A549 (cell line): Measurements from ENCODE around the gene CABP4. TPM values are rescaled to one million over a fixed set of nuclear protein-coding genes. Genes with fewer than 3 reads are reported as not detected.

Source experiments
- ATAC-seq, 2 experiments: fragments of 200-7000 bp in 1 of 2; fragments of >200 bp in 1 of 2; cut with Nextera tagmentation in 1 of 2; cut with Tn5 transposase in 1 of 2; 3 replicates each; pipeline versions ENCODE4 v1.8.0 to v1.9.1; 2018 to 2020; ENCODE audit warnings: mild to moderate bottlenecking in 1 of 2, moderate library complexity in 1 of 2
- CTCF ChIA-PET: fragments of 300-600 bp; sonication (Branson Sonifier 250); formaldehyde crosslinking; extraction: SDS; loops from one replicate; lab custom pipeline; 2021; ENCODE audit warnings: antibody characterized with exemption, inconsistent platforms; lab: Yijun Ruan, JAX
- POLR2A ChIA-PET: fragments of 350-600 bp; formaldehyde crosslinking; extraction: SDS; loops from one replicate; lab custom pipeline; 2021; ENCODE audit warnings: antibody characterized with exemption, inconsistent platforms; lab: Yijun Ruan, JAX
- DNase-seq, 2 experiments: peaks; one replicate each; pipeline versions ENCODE4 v3.0.0 to v3.0.0-alpha.2; 2011 to 2016; ENCODE audit warnings: low read depth in 1 of 2, low spot score in 1 of 2
- FAIRE-seq: peaks from 2 replicates; lab custom pipeline; 2011; peaks lifted over from hg19 to GRCh38; lab: Jason Lieb, UNC
- H3K27ac ChIP-seq, 2 experiments: fragments of >200 bp; sonication (Bioruptor Twin); formaldehyde crosslinking; 3 replicates each; pipeline ENCODE4 v1.5.1; 2016 to 2017
- H3K4me1 ChIP-seq: fragments of >200 bp; sonication (Bioruptor Twin); formaldehyde crosslinking; 3 replicates; pipeline ENCODE4 v1.6.1; 2016
- H3K4me2 ChIP-seq: fragments of >200 bp; sonication (Bioruptor Twin); formaldehyde crosslinking; 3 replicates; pipeline ENCODE4 v1.6.1; 2016
- H3K4me3 ChIP-seq: fragments of >200 bp; sonication (Bioruptor Twin); formaldehyde crosslinking; 3 replicates; pipeline ENCODE4 v1.5.1; 2016
- H3K9me3 ChIP-seq: fragments of >200 bp; sonication (Bioruptor Twin); formaldehyde crosslinking; 3 replicates; pipeline ENCODE4 v1.6.1; 2016
- ATOH8 ChIP-seq: fragments of 250-450 bp; sonication (Bioruptor Pico); IDR thresholded peaks from 2 replicates; pipeline ENCODE4 v1.5.0; 2020; ENCODE audit warnings: low read depth, mild to moderate bottlenecking, moderate library complexity
- CBX8 ChIP-seq: fragments of 200-600 bp; sonication (generic); IDR thresholded peaks from 2 replicates; pipeline ENCODE4 v1.6.1; 2016
- CEBPB ChIP-seq, 2 experiments: fragments of >200 bp in 1 of 2; sonication (Bioruptor Twin) in 1 of 2; formaldehyde crosslinking in 1 of 2; IDR thresholded peaks; 2 replicates each; pipeline ENCODE4 v1.6.1; 2012 to 2016
- CHD2 ChIP-seq: fragments of 150-350 bp; IDR thresholded peaks from 2 replicates; pipeline ENCODE4 v1.6.1; 2014; ENCODE audit warnings: low read length; ENCODE audit not compliant: partially characterized antibody
- EHF ChIP-seq: fragments of 250-450 bp; sonication (Bioruptor Pico); IDR thresholded peaks from 2 replicates; pipeline ENCODE4 v1.5.0; 2020; ENCODE audit warnings: mild to moderate bottlenecking
- ESRRA ChIP-seq: fragments of 150-350 bp; IDR thresholded peaks from 2 replicates; pipeline ENCODE4 v1.6.1; 2014; ENCODE audit warnings: mild to moderate bottlenecking, low read length, borderline replicate concordance
- FOXS1 ChIP-seq: fragments of 250-450 bp; sonication (Bioruptor Pico); IDR thresholded peaks from 2 replicates; pipeline ENCODE4 v1.5.0; 2020; ENCODE audit warnings: mild to moderate bottlenecking, moderate library complexity
- GATA3 ChIP-seq: IDR thresholded peaks from 2 replicates; pipeline ENCODE4 v1.6.1; 2012; ENCODE audit warnings: borderline replicate concordance
- HOXB5 ChIP-seq: fragments of 250-450 bp; sonication (Bioruptor Pico); IDR thresholded peaks from 2 replicates; pipeline ENCODE4 v1.5.0; 2020; ENCODE audit warnings: mild to moderate bottlenecking, moderate library complexity
- KDM1A ChIP-seq: fragments of 200-600 bp; sonication (generic); IDR thresholded peaks from 2 replicates; pipeline ENCODE4 v1.6.1; 2016; ENCODE audit warnings: low read depth, mild to moderate bottlenecking
- MAZ ChIP-seq: fragments of 150-350 bp; IDR thresholded peaks from 2 replicates; pipeline ENCODE4 v1.6.1; 2014; ENCODE audit warnings: antibody characterized with exemption, low read depth, low read length, borderline replicate concordance
- NFE2L2 ChIP-seq: fragments of 150-350 bp; conservative IDR thresholded peaks from 2 replicates; pipeline ENCODE4 v1.6.1; 2014; ENCODE audit warnings: low read length
- NR3C1 ChIP-seq: fragments of >200 bp; sonication (Bioruptor Twin); formaldehyde crosslinking; IDR thresholded peaks from 3 replicates; pipeline ENCODE4 v1.6.1; 2017
- PHF8 ChIP-seq: fragments of 200-600 bp; sonication (generic); IDR thresholded peaks from 2 replicates; pipeline ENCODE4 v1.6.1; 2016; ENCODE audit warnings: low read depth, mild to moderate bottlenecking, antibody characterized with exemption, moderate library complexity, borderline replicate concordance
- POLR2A ChIP-seq: IDR thresholded peaks from 2 replicates; pipeline ENCODE4 v1.6.1; 2012; ENCODE audit warnings: mild to moderate bottlenecking, low read length
- POLR2AphosphoS2 ChIP-seq: conservative IDR thresholded peaks from 2 replicates; pipeline ENCODE4 v1.6.1; 2012; ENCODE audit warnings: low read length, improper control_type of control experiment, inconsistent platforms
- RAD21 ChIP-seq, 2 experiments: fragments of >200 bp in 1 of 2; sonication (Bioruptor Twin) in 1 of 2; formaldehyde crosslinking in 1 of 2; IDR thresholded peaks in 1 of 2; conservative IDR thresholded peaks in 1 of 2; 2 replicates in 1 of 2; 3 replicates in 1 of 2; pipeline ENCODE4 v1.6.1; 2012 to 2018; ENCODE audit warnings: inconsistent platforms in 1 of 2
- RNF2 ChIP-seq: fragments of 200-600 bp; sonication (generic); IDR thresholded peaks from 2 replicates; pipeline ENCODE4 v1.6.1; 2016; ENCODE audit warnings: low read depth, mild to moderate bottlenecking, antibody characterized with exemption, moderate library complexity, borderline replicate concordance
- SMC3 ChIP-seq: fragments of >200 bp; sonication (Bioruptor Twin); formaldehyde crosslinking; IDR thresholded peaks from 3 replicates; pipeline ENCODE4 v1.6.1; 2018; ENCODE audit warnings: inconsistent platforms
- SREBF2 ChIP-seq: fragments of 450-650 bp; IDR thresholded peaks from 2 replicates; pipeline ENCODE4 v1.6.1; 2014; ENCODE audit warnings: mild to moderate bottlenecking, moderate library complexity
- ZNF302 ChIP-seq: fragments of 250-450 bp; sonication (Bioruptor Pico); IDR thresholded peaks from 2 replicates; pipeline ENCODE4 v1.9.0; 2021; ENCODE audit warnings: inconsistent platforms, mild to moderate bottlenecking, moderate library complexity
- WGBS: methylation state at CpG from one replicate; pipeline ENCODE4 v1.1.6; 2017; ENCODE audit errors: missing lambda C conversion rate; 5-methylcytosine and 5-hydroxymethylcytosine counted together
- polyA minus RNA-seq: library from RNA; depleted of rRNA, polyadenylated mRNA; stranded (reverse); fragments of >200 nt; gene quantifications from 2 replicates; pipeline ENCODE4 v1.2.3, GENCODE V29; 2011; rRNA and poly(A)+ RNA removed
- polyA plus RNA-seq, 4 experiments: library from polyadenylated mRNA; depleted of rRNA in 3 of 4; stranded (reverse); fragments of >200 nt; fragmentation: RNase III in 1 of 4; extraction: RNeasy Plus Mini Kit Qiagen cat#74134 plus additional on column Dnase treatment in 1 of 4; gene quantifications; 2 replicates in 3 of 4; 3 replicates in 1 of 4; pipeline ENCODE4 v1.2.3, GENCODE V29; 2011 to 2017
- TF ChIP-seq, protein P1 (sequence below): IDR thresholded peaks from 2 replicates; pipeline ENCODE4 v1.6.1; 2012
- TF ChIP-seq, protein P2 (sequence below): IDR thresholded peaks from 2 replicates; pipeline ENCODE4 v1.6.1; 2012; ENCODE audit warnings: low read depth, borderline replicate concordance
- TF ChIP-seq, protein P3 (sequence below): fragments of 450-650 bp; IDR thresholded peaks from 2 replicates; pipeline ENCODE4 v1.6.1; 2014; ENCODE audit warnings: antibody characterized with exemption

CABP4 gene
- polyA plus RNA-seq (2011; rRNA removed) (not detected in 2 replicates), polyA plus RNA-seq (2017; fragmentation: RNase III; extraction: RNeasy Plus Mini Kit Qiagen cat#74134 plus additional on column Dnase treatment) (not detected in 3 replicates), polyA minus RNA-seq (not detected in 2 replicates)
- polyA plus RNA-seq (2012; cell fraction: cytosol; rRNA removed), result not detected in 2 replicates
- polyA plus RNA-seq (2012; cell fraction: nucleus; rRNA removed), result 0.02 TPM in 1 of 2 replicates, not detected in the other

DNA sequence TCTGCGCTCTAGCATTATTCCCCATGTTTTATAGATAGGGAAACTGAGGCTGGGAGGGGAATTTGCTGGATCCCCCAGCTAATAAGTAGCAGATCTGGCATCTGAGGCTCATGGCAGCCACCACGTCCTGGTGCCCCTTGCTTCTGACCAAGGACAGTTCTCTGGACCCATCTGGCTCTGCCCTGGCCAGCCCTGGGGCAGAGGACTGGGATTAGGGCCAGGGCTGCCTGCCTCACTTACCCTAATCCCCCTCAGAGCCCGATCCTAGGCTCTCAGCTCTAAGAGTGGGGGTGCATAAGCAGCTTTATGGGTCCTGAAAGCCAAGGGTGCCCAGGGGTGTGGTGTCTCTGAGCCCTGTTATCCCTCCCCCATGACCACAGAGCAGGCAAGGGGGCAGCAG, at the start of gene CABP4:
CABP4 (plus strand) TSS at position 301 of the 400 bp plus-strand sequence; CDS start at position 371, 70 bp downstream.
- Histone ChIP-seq H3K4me3 (no peak within 1 kb of the TSS), H3K9me3 (no peaks in the 10 kb centered on the region), H3K27ac (no peak within 1 kb of the TSS)
- FAIRE-seq (no peak), ATAC-seq (no peak)
- TF ChIP-seq EHF (CRISPR knock-in tag) (no peak), POLR2AphosphoS2 (no peak), CBX8 (no peak), CEBPB (IDR thresholded peaks at IDR 0.05) (no peak), KDM1A (no peak), ESRRA (no peak), FOXS1 (no peak), GATA3 (no peak), RNF2 (no peak), HOXB5 (CRISPR knock-in tag) (no peak), ATOH8 (CRISPR knock-in tag) (no peak), NR3C1 (no peak), CHD2 (no peak), MAZ (no peak), ZNF302 (CRISPR knock-in tag) (no peak), SMC3 (no peak), POLR2A (no peak)
- TF ChIP-seq, protein P1, sequence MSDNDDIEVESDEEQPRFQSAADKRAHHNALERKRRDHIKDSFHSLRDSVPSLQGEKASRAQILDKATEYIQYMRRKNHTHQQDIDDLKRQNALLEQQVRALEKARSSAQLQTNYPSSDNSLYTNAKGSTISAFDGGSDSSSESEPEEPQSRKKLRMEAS, result no peak
- TF ChIP-seq, protein P2, sequence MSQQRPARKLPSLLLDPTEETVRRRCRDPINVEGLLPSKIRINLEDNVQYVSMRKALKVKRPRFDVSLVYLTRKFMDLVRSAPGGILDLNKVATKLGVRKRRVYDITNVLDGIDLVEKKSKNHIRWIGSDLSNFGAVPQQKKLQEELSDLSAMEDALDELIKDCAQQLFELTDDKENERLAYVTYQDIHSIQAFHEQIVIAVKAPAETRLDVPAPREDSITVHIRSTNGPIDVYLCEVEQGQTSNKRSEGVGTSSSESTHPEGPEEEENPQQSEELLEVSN, result no peak
- TF ChIP-seq, protein P3, sequence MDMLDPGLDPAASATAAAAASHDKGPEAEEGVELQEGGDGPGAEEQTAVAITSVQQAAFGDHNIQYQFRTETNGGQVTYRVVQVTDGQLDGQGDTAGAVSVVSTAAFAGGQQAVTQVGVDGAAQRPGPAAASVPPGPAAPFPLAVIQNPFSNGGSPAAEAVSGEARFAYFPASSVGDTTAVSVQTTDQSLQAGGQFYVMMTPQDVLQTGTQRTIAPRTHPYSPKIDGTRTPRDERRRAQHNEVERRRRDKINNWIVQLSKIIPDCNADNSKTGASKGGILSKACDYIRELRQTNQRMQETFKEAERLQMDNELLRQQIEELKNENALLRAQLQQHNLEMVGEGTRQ, result no peak
- TF ChIP-seq, all 56 proteins: peak for 0
- POLR2A ChIA-PET, result no interaction called here
- no peak for DNase-seq
- 81% methylated on average over 2 of the region's 3 CpGs for WGBS
- Histone ChIP-seq H3K4me1 (no peaks in the 10 kb centered on the region), H3K4me2 (no peak within 1 kb of the TSS)
- CTCF ChIA-PET, result interaction anchor here (2.1 kb wide), 1 partner anchor 13 kb away, joined by 5 read pairs; no protein-coding TSS in a partner anchor

DNA sequence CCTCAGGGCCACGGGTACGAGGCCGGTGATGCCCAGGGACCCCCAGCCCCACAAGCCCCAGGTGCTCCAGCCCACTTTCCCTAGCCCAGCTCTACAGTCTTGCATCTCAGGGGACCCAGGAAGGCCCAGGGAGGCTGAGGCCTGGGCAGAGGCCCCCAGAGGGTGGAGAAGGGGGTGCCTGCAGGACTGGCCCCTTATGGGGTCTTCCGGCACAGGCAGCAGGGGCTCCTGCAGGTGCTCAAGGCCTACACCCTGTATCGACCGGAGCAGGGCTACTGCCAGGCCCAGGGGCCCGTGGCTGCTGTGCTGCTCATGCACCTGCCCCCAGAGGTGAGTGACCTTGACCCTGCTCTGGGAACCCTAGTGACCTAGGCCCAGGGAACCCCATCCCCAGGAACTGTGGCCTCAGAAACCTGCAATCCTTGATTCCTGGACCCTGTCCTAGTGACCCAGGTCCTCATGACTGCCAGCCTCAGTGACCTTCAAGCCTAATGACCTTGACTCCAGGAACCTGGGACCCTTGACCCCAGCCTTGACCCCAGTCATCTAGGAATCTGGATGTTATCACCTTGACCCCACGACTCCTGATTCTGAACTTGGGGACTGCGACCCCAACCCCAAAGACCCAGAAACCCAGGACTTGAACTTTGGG, 49.3 kb upstream of the CABP4 start:
- FAIRE-seq (no peak), DNase-seq (no peak), ATAC-seq (no peak)
- Histone ChIP-seq H3K4me1 (peaks cover 6% of the 10 kb centered on the region; the same call in 2 of the 3 replicates), H3K4me3 (no peak overlapping the region), H3K4me2 (no peak overlapping the region), H3K27ac (no peak overlapping the region), H3K9me3 (no peaks in the 10 kb centered on the region)
- POLR2A ChIA-PET, result no interaction called here
- CTCF ChIA-PET, result interaction anchor here (0.6 to 46.2 kb wide), 6 partner anchors 11 to 60 kb away, joined by 3 to 1913 read pairs (median 3); partner anchors contain the start of genes CLCF1, POLD4 and RAD9A
- TF ChIP-seq RAD21 (conservative IDR thresholded peaks at IDR 0.05 in 1 of 2, IDR thresholded peaks at IDR 0.05 in 1 of 2), result no peak
- no peak for TF ChIP-seq CBX8
- no peak for TF ChIP-seq PHF8
- no peak for TF ChIP-seq SREBF2
- no peak; the same call in 1 of the 2 replicates for TF ChIP-seq ESRRA
- TF ChIP-seq NFE2L2, result no peak
- TF ChIP-seq CHD2, result no peak
- 74% methylated on average over 8 of the region's 9 CpGs for WGBS
